Skeletal muscle tissue (tissue), 4 donors: ENCODE measurements around the gene AIFM2. TPM values are rescaled to one million over a fixed set of nuclear protein-coding genes. Genes with fewer than 3 reads are reported as not detected.

Experiments used
- H3K27ac ChIP-seq: one replicate; pipeline ENCODE4 v1.7.0; 2013; ENCODE audit warnings: mild to moderate bottlenecking, low read depth, low read length, inconsistent platforms
- H3K27me3 ChIP-seq, 3 donors: one replicate each; pipeline ENCODE4 v1.7.0; 2013; ENCODE audit warnings: low read length in 3 of 3; ENCODE audit not compliant: control insufficient read depth in 3 of 3, insufficient read depth in 3 of 3
- H3K36me3 ChIP-seq, 3 donors: one replicate each; pipeline ENCODE4 v1.7.0; 2013; ENCODE audit warnings: low read length in 3 of 3; ENCODE audit not compliant: control insufficient read depth in 3 of 3, insufficient read depth in 3 of 3
- H3K4me1 ChIP-seq, 3 donors: one replicate each; pipeline ENCODE4 v1.7.0; 2013; ENCODE audit warnings: low read length in 3 of 3, mild to moderate bottlenecking in 3 of 3; ENCODE audit not compliant: control insufficient read depth in 3 of 3, insufficient read depth in 3 of 3
- H3K4me3 ChIP-seq, 3 donors: one replicate each; pipeline ENCODE4 v1.7.0; 2013; ENCODE audit warnings: low read length in 3 of 3
- H3K9ac ChIP-seq, 3 donors: one replicate each; pipeline ENCODE4 v1.7.0; 2013; ENCODE audit warnings: low read length in 3 of 3, mild to moderate bottlenecking in 3 of 3, moderate library complexity in 2 of 3, low read depth in 1 of 3
- H3K9me3 ChIP-seq, 3 donors: one replicate each; pipeline ENCODE4 v1.7.0; 2013; ENCODE audit warnings: low read length in 3 of 3; ENCODE audit not compliant: control insufficient read depth in 3 of 3
- total RNA-seq: library from RNA; depleted of rRNA; stranded (reverse); fragments of >200 nt; gene quantifications from one replicate; pipeline ENCODE4 v1.2.3, GENCODE V29; 2014
- donor health status: Osteomylitis.

Gene AIFM2
- total RNA-seq, 1 donor from 2014 or later, result 2.6 TPM

DNA sequence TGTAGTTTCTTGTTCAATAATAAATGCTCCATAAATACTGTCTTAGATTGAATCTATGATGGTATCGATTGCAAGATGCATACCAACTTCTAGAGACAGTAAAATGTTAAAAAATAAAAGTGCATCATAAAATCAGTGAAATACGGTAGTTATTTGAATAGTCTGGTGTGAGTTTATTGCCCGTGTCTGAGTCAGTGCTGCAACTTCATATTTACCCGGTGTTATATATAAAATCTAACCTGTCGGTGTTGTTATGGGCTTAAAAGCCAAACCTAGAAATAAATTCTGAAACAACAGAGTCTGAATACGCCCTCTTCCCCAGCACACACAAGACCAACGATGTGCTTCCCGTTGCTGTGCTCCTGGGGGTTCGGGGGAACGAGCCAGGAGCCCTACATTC lies 63.7 kb downstream of the AIFM2 start:
- H3K27me3 ChIP-seq, result no peaks in the 10 kb centered on the region
- H3K4me3 ChIP-seq, result no peak overlapping the region
- no peaks in the 10 kb centered on the region for H3K4me1 ChIP-seq

DNA sequence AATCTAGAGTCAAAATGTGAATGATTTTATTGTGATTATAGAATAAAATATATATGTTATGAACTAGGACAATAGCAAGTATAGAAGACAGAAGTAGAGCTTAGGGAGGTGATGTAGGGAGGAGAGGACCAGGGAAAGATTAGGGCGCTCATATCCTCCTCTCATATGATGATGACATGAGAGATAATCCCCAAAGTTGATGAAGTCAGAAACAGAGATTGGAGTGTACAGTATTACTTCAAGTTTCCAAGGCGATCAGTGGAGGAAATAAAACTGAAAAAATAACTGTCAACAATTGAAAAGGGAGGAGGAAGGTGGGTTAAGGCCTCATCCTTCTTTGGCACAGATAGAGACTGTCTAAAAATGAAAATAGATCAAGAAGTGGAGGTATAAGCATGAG lies 65.0 kb downstream of the AIFM2 start:
- H3K27me3 ChIP-seq, result no peaks in the 10 kb centered on the region
- no peaks in the 10 kb centered on the region for H3K36me3 ChIP-seq
- H3K27ac ChIP-seq, result no peak overlapping the region
- H3K9ac ChIP-seq, result no peak overlapping the region
- H3K4me3 ChIP-seq, result no peak overlapping the region
- H3K9me3 ChIP-seq, result no peaks in the 10 kb centered on the region
- H3K4me1 ChIP-seq, result no peaks in the 10 kb centered on the region

More for the DNA sequence above, 63.7 kb downstream of the AIFM2 start:
- Histone ChIP-seq H3K36me3 (no peaks in the 10 kb centered on the region), H3K27ac (no peak overlapping the region), H3K9ac (no peak overlapping the region), H3K9me3 (no peaks in the 10 kb centered on the region)

DNA sequence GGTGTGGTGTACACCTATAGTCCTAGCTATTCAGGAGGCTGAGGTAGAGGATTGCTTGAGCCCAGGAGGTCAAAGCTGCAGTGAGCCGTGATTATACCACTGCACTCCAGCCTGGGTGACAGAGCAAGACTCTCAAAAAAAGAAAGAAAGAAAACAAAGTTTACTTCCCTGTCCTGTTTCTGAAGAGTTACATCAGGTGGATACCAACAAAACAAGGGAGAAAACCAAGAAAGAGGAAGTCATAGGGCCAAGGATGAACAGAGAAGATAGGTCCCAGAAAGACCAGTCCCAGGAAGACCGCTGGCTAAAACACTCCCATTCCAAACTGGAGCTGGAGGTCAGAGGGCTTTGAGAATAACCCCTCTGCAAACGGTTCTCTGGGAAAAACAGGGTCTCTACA lies 66.4 kb downstream of the AIFM2 start:
- Histone ChIP-seq H3K36me3 (no peaks in the 10 kb centered on the region), H3K27ac (no peak overlapping the region), H3K4me3 (no peak overlapping the region), H3K4me1 (no peaks in the 10 kb centered on the region), H3K27me3 (no peaks in the 10 kb centered on the region), H3K9ac (no peak overlapping the region), H3K9me3 (no peaks in the 10 kb centered on the region)

DNA sequence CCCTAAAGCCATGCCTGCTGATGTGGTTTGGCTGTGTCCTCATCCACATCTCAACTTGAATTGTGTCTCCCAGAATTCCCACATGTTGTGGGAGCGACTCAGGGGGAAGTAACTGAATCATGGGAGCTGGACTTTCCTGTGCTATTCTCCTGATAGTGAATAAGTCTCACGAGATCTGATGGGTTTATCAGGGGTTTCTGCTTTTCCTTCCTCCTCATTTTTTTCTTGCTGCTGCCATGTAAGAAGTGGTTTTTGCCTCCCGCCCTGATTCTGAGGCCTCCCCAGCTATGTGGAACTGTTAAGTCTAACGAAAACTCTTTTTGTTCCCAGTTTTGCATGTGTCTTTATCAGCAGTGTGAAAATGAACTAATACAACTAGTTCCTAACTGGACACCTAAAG lies 68.1 kb downstream of the AIFM2 start:
- no peaks in the 10 kb centered on the region for H3K4me1 ChIP-seq
- no peaks in the 10 kb centered on the region for H3K36me3 ChIP-seq
- no peak overlapping the region for H3K9ac ChIP-seq
- H3K4me3 ChIP-seq, result no peak overlapping the region
- H3K9me3 ChIP-seq, result no peaks in the 10 kb centered on the region
- no peak overlapping the region for H3K27ac ChIP-seq
- no peaks in the 10 kb centered on the region for H3K27me3 ChIP-seq

DNA sequence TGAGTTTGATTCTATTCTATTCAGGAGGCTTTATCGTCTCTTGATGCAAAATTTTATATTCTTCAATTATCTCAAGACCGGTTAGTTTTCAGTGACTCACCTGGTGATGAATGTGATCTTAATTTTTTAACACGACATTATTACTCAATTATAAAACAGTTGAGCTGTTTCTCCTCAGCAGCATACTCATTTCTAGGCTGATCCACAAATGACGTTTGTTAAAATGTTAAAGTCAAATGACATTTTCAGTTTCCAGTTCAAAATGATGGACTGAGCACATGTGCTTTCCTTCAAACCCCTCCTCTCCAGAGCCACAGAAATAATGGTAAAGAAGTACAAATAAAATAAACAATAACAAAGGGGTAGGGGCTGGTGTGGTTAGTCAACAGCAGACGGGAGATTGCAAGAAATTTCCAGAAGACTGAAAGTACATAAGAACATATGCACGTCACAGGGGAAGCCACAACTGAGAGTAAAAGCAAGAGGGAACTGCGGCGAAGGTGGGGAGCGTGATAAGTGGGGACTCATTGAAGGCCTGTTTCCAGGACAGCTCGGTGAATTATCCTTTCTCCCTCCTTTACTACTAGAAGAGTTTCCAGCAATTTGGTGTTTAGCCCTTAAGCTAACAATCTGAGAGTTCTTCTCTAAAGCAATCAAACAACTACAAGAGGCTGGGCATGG lies 69.1 kb downstream of the AIFM2 start:
- H3K27ac ChIP-seq, result no peak overlapping the region
- no peaks in the 10 kb centered on the region for H3K36me3 ChIP-seq
- no peak overlapping the region for H3K4me3 ChIP-seq
- no peaks in the 10 kb centered on the region for H3K9me3 ChIP-seq
- no peaks in the 10 kb centered on the region for H3K27me3 ChIP-seq
- no peaks in the 10 kb centered on the region for H3K4me1 ChIP-seq
- no peak overlapping the region for H3K9ac ChIP-seq

Other genes starting within 250 kb of the AIFM2 start
- 8.4 TPM for gene MACROH2A2, start 80.0 kb downstream of the AIFM2 start, total RNA-seq
- gene TYSND1, start 13.9 kb upstream of the AIFM2 start, total RNA-seq, result 4.7 TPM
- gene SAR1A, start 37.7 kb upstream of the AIFM2 start, total RNA-seq, result 205 TPM
- 59.5 TPM for gene PPA1, start 100.6 kb upstream of the AIFM2 start, total RNA-seq
- under 0.01 TPM for gene NPFFR1, start 151.2 kb upstream of the AIFM2 start, total RNA-seq
- gene LRRC20, start 249.8 kb upstream of the AIFM2 start, total RNA-seq, result 10.4 TPM